Neural progenitor cell (in vitro differentiated cells): ENCODE results near the gene MT2A. TPM values are rescaled to one million over a fixed set of nuclear protein-coding genes. Genes with fewer than 3 reads are reported as not detected.

ENCODE experiments used
- DNase-seq: peaks from one replicate; pipeline ENCODE4 v3.0.0-alpha.2; 2016; ENCODE audit warnings: low spot score
- H2AFZ ChIP-seq: fragments of 200-600 bp; sonication (generic); replicated peaks from 2 replicates; pipeline ENCODE4 v1.6.1; 2016; ENCODE audit warnings: antibody characterized with exemption
- H3F3A ChIP-seq: fragments of 200-600 bp; sonication (generic); 2 replicates; pipeline ENCODE4 v1.6.1; 2016; ENCODE audit warnings: antibody characterized with exemption, low read depth
- H3K27ac ChIP-seq: fragments of 200-600 bp; sonication (generic); 2 replicates; pipeline ENCODE4 v1.5.1; 2016; ENCODE audit warnings: mild to moderate bottlenecking
- H3K27me3 ChIP-seq: fragments of 200-600 bp; sonication (generic); 2 replicates; pipeline ENCODE4 v1.6.1; 2016; ENCODE audit warnings: mild to moderate bottlenecking, moderate library complexity
- H3K36me3 ChIP-seq: fragments of 200-600 bp; sonication (generic); 2 replicates; pipeline ENCODE4 v1.5.1; 2016
- H3K4me1 ChIP-seq: fragments of 200-600 bp; sonication (generic); 2 replicates; pipeline ENCODE4 v1.6.1; 2016; ENCODE audit warnings: mixed run types
- H3K4me2 ChIP-seq: fragments of 200-600 bp; sonication (generic); 2 replicates; pipeline ENCODE4 v1.6.1; 2016
- H3K4me3 ChIP-seq: fragments of 200-600 bp; sonication (generic); 2 replicates; pipeline ENCODE4 v1.5.1; 2016
- H3K79me2 ChIP-seq: fragments of 200-600 bp; sonication (generic); 2 replicates; pipeline ENCODE4 v1.6.1; 2016; ENCODE audit warnings: low read depth
- H3K9ac ChIP-seq: fragments of 200-600 bp; sonication (generic); 2 replicates; pipeline ENCODE4 v1.6.1; 2016
- H3K9me3 ChIP-seq: fragments of 200-600 bp; sonication (generic); 2 replicates; pipeline ENCODE4 v1.5.1; 2016; ENCODE audit warnings: low read depth
- H4K20me1 ChIP-seq: fragments of 200-600 bp; sonication (generic); 2 replicates; pipeline ENCODE4 v1.6.1; 2016; ENCODE audit warnings: low read depth
- H3K27ac Mint-ChIP-seq: 3 replicates; pipeline ENCODE4 v1.8.0; 2021; ENCODE audit warnings: mixed read lengths
- H3K27me3 Mint-ChIP-seq: 2 replicates; pipeline ENCODE4 v1.8.0; 2022; ENCODE audit warnings: low read depth, mild to moderate bottlenecking, inconsistent platforms, moderate library complexity, mixed read lengths; ENCODE audit not compliant: insufficient read depth
- H3K36me3 Mint-ChIP-seq: 3 replicates; pipeline ENCODE4 v1.8.0; 2021; ENCODE audit warnings: mixed read lengths
- H3K4me1 Mint-ChIP-seq: 3 replicates; pipeline ENCODE4 v1.8.0; 2021; ENCODE audit warnings: mixed read lengths
- H3K4me3 Mint-ChIP-seq: 3 replicates; pipeline ENCODE4 v1.8.0; 2021; ENCODE audit warnings: mild to moderate bottlenecking, moderate library complexity, mixed read lengths
- H3K9me3 Mint-ChIP-seq: 3 replicates; pipeline ENCODE4 v1.8.0; 2020; ENCODE audit warnings: mixed read lengths
- CTCF ChIP-seq: fragments of 200-600 bp; sonication (generic); IDR thresholded peaks from 2 replicates; pipeline ENCODE4 v1.5.1; 2017; ENCODE audit warnings: antibody characterized with exemption, mild to moderate bottlenecking
- EZH2 ChIP-seq: fragments of 200-600 bp; sonication (generic); IDR thresholded peaks from 2 replicates; pipeline ENCODE4 v1.6.1; 2017; ENCODE audit warnings: antibody characterized with exemption, mild to moderate bottlenecking, moderate library complexity
- EZH2phosphoT487 ChIP-seq: fragments of 200-600 bp; sonication (generic); IDR thresholded peaks from 2 replicates; pipeline ENCODE4 v1.6.1; 2017; ENCODE audit warnings: antibody characterized with exemption
- total RNA-seq: library from RNA; depleted of rRNA; stranded (reverse); fragments of >200 nt; gene quantifications from 2 replicates; pipeline ENCODE4 v1.2.3, GENCODE V29; 2015; ENCODE audit warnings: low replicate concordance

Gene MT2A
- total RNA-seq, 1 donor from 2014 or later, result not detected

- no peak for TF ChIP-seq EZH2
- TF ChIP-seq EZH2phosphoT487, result no peak
- TF ChIP-seq CTCF, result no peak
- no peaks in the 10 kb centered on the region for H3K4me1 ChIP-seq
- DNase-seq, result no peak
- no peaks in the 10 kb centered on the region for H3F3A ChIP-seq
- H3K27ac ChIP-seq, result no peak overlapping the region
- H3K4me3 ChIP-seq, result no peak overlapping the region
- no peak overlapping the region for H2AFZ ChIP-seq
- no peaks in the 10 kb centered on the region for H3K27me3 ChIP-seq
- peaks cover 2% of the 10 kb centered on the region for H3K27me3 Mint-ChIP-seq
- no peaks in the 10 kb centered on the region for H3K36me3 ChIP-seq
- no peaks in the 10 kb centered on the region for H3K9me3 ChIP-seq
- H3K79me2 ChIP-seq, result no peaks in the 10 kb centered on the region
- no peak overlapping the region for H3K4me3 Mint-ChIP-seq
- H3K4me2 ChIP-seq, result no peak overlapping the region
- peak overlapping the region; percentile 21 for H3K27ac Mint-ChIP-seq
- no peaks in the 10 kb centered on the region for H3K4me1 Mint-ChIP-seq
- no peak overlapping the region for H3K9ac ChIP-seq
- H3K9me3 Mint-ChIP-seq, result no peaks in the 10 kb centered on the region
- H4K20me1 ChIP-seq, result no peaks in the 10 kb centered on the region
- H3K36me3 Mint-ChIP-seq, result no peaks in the 10 kb centered on the region
These were observed 47.3 kb upstream of the MT2A start for GRCh38 chr16:56561126-56561525.

GRCh38 chr16:56564793-56565477 lies 43.4 kb upstream of the MT2A start, which contains the start of gene MT4:
TSS of gene MT4 (plus strand) at chr16:56565073. CDS start at chr16:56565129, 56 bp downstream.
- TF ChIP-seq EZH2phosphoT487, result no peak
- TF ChIP-seq CTCF, result no peak
- TF ChIP-seq EZH2, result no peak
- H3K27ac Mint-ChIP-seq, result peak within 1 kb of the TSS; percentile 82
- H3K4me3 ChIP-seq, result no peak within 1 kb of the TSS
- H3K4me1 ChIP-seq, result no peaks in the 10 kb centered on the region
- no peak within 1 kb of the TSS for H3K27ac ChIP-seq
- H3K9me3 Mint-ChIP-seq, result no peaks in the 10 kb centered on the region
- H2AFZ ChIP-seq, result no peak within 1 kb of the TSS
- no peak for DNase-seq
- H3K36me3 ChIP-seq, result no peaks in the 10 kb centered on the region
- no peaks in the 10 kb centered on the region for H4K20me1 ChIP-seq
- no peak within 1 kb of the TSS for H3K4me2 ChIP-seq
- no peak within 1 kb of the TSS for H3K9ac ChIP-seq
- H3K27me3 Mint-ChIP-seq, result peaks cover 4% of the 10 kb centered on the region
- H3K27me3 ChIP-seq, result peaks cover 2% of the 10 kb centered on the region
- no peaks in the 10 kb centered on the region for H3K79me2 ChIP-seq
- H3K9me3 ChIP-seq, result no peaks in the 10 kb centered on the region
- no peaks in the 10 kb centered on the region for H3K4me1 Mint-ChIP-seq
- H3K4me3 Mint-ChIP-seq, result no peak within 1 kb of the TSS
- H3K36me3 Mint-ChIP-seq, result no peaks in the 10 kb centered on the region
- H3F3A ChIP-seq, result no peaks in the 10 kb centered on the region

- Histone ChIP-seq H3K9ac (no peak overlapping the region), H3K4me1 (no peaks in the 10 kb centered on the region), H3K4me3 (no peak overlapping the region), H3K27me3 (peaks cover 2% of the 10 kb centered on the region), H3F3A (no peaks in the 10 kb centered on the region), H2AFZ (no peak overlapping the region), H3K79me2 (no peaks in the 10 kb centered on the region), H4K20me1 (no peaks in the 10 kb centered on the region), H3K4me2 (no peak overlapping the region), H3K9me3 (no peaks in the 10 kb centered on the region), H3K36me3 (no peaks in the 10 kb centered on the region), H3K27ac (no peak overlapping the region)
- no peak for DNase-seq
- H3K27ac Mint-ChIP-seq, result no peak overlapping the region
- H3K9me3 Mint-ChIP-seq, result peaks cover 3% of the 10 kb centered on the region
- H3K27me3 Mint-ChIP-seq, result peaks cover 2% of the 10 kb centered on the region
- no peaks in the 10 kb centered on the region for H3K36me3 Mint-ChIP-seq
- H3K4me3 Mint-ChIP-seq, result no peak overlapping the region
- H3K4me1 Mint-ChIP-seq, result no peaks in the 10 kb centered on the region
- TF ChIP-seq EZH2 (no peak), CTCF (no peak), EZH2phosphoT487 (no peak)
These were observed 38.4 kb upstream of the MT2A start for GRCh38 chr16:56569971-56570370.
